HEK293T (cell line): Measurements from ENCODE around the gene MFSD6.

Experiments used
- ARNT ChIP-seq: fragments of 450-650 bp; IDR thresholded peaks from 2 replicates; pipeline ENCODE4 v1.6.1; 2017; ENCODE audit warnings: mild to moderate bottlenecking
- FOXK2 ChIP-seq: fragments of 450-650 bp; IDR thresholded peaks from 2 replicates; pipeline ENCODE4 v1.6.1; 2016; ENCODE audit warnings: mild to moderate bottlenecking
- FOXM1 ChIP-seq: fragments of 450-650 bp; IDR thresholded peaks from 2 replicates; pipeline ENCODE4 v1.6.1; 2017; ENCODE audit warnings: mild to moderate bottlenecking, borderline replicate concordance
- HDGF ChIP-seq: fragments of 450-650 bp; IDR thresholded peaks from 2 replicates; pipeline ENCODE4 v1.6.1; 2017; ENCODE audit warnings: antibody characterized with exemption, borderline replicate concordance
- SP1 ChIP-seq: fragments of 450-650 bp; IDR thresholded peaks from 2 replicates; pipeline ENCODE4 v1.6.1; 2017
- SUZ12 ChIP-seq: fragments of 450-650 bp; IDR thresholded peaks from 2 replicates; pipeline ENCODE4 v1.6.1; 2016; ENCODE audit warnings: mild to moderate bottlenecking
- TARDBP ChIP-seq: fragments of 450-650 bp; IDR thresholded peaks from 2 replicates; pipeline ENCODE4 v1.6.1; 2016
- ZNF384 ChIP-seq: fragments of 450-650 bp; IDR thresholded peaks from 2 replicates; pipeline ENCODE4 v1.6.1; 2016
- TF ChIP-seq, protein P1 (sequence below): fragments of 450-650 bp; IDR thresholded peaks from 2 replicates; pipeline ENCODE4 v1.6.1; 2016

DNA sequence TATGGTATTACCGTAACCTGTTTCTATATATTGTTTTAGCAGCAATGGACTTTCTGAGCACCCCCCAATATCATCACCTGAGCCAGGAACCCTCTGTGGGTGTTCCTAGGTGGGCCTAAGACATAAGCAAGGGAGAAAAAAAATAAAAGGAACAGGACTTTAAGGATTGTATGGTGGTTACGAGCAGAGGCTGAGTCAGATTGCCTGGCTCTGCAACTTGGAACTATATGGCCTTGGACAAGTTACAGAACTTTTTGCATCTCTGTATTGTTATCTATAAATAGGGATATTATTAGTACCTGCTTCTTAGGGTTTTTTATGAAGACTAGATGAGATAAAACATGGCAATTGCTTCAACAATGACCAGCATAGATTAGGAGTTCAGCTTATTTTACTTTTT is 34.9 kb downstream of the MFSD6 start:
- TF ChIP-seq TARDBP: no peak
- TF ChIP-seq ARNT: no peak
- no peak for TF ChIP-seq FOXM1
- no peak for TF ChIP-seq FOXK2
- TF ChIP-seq HDGF: no peak
- no peak for TF ChIP-seq ZNF384
- no peak for TF ChIP-seq SP1
- TF ChIP-seq, protein P1, sequence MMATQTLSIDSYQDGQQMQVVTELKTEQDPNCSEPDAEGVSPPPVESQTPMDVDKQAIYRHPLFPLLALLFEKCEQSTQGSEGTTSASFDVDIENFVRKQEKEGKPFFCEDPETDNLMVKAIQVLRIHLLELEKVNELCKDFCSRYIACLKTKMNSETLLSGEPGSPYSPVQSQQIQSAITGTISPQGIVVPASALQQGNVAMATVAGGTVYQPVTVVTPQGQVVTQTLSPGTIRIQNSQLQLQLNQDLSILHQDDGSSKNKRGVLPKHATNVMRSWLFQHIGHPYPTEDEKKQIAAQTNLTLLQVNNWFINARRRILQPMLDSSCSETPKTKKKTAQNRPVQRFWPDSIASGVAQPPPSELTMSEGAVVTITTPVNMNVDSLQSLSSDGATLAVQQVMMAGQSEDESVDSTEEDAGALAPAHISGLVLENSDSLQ: no peak
- no peak for TF ChIP-seq SUZ12
